Activated CD4-positive, alpha-beta memory T cell treated with anti-CD3 and anti-CD28 coated beads for 36 hours (primary cell): ENCODE results near the gene ASB14. TPM values are rescaled to one million over a fixed set of nuclear protein-coding genes. Genes with fewer than 3 reads are reported as not detected.
A peak's percentile ranks its signal among the peaks of the same experiment; 100 is the strongest.

Experiments used
- CTCF ChIA-PET: fragments of 350-600 bp; sonication (Branson Sonifier 250); formaldehyde crosslinking; loops from one replicate; lab custom pipeline; 2021; ENCODE audit warnings: antibody characterized with exemption, inconsistent platforms; lab: Charles Lee
- POLR2A ChIA-PET: fragments of 350-600 bp; sonication (Branson Sonifier 250); formaldehyde crosslinking; loops from one replicate; lab custom pipeline; 2021; ENCODE audit warnings: antibody characterized with exemption; lab: Charles Lee
- DNase-seq: peaks from one replicate; pipeline ENCODE4 v3.0.0-alpha.2; 2020
- H3K27ac Mint-ChIP-seq: one replicate; pipeline ENCODE4 v1.8.0; 2021; ENCODE audit warnings: mixed read lengths
- H3K27me3 Mint-ChIP-seq: one replicate; pipeline ENCODE4 v1.8.0; 2021; ENCODE audit warnings: mixed read lengths
- H3K36me3 Mint-ChIP-seq: one replicate; pipeline ENCODE4 v1.8.0; 2021; ENCODE audit warnings: mixed read lengths
- H3K4me1 Mint-ChIP-seq: one replicate; pipeline ENCODE4 v1.8.0; 2021; ENCODE audit warnings: low read depth, mixed read lengths
- H3K4me3 Mint-ChIP-seq: one replicate; pipeline ENCODE4 v1.8.0; 2021; ENCODE audit warnings: mild to moderate bottlenecking, mixed read lengths
- H3K9me3 Mint-ChIP-seq: one replicate; pipeline ENCODE4 v1.8.0; 2021; ENCODE audit warnings: mixed read lengths
- intact Hi-C: fragments of 100-400 bp; cut with micrococcal nuclease; formaldehyde crosslinking; loops from one replicate; pipeline ENCODE4 v1.15.1; 2023
- total RNA-seq, 2 experiments: library from RNA; stranded (reverse); gene quantifications; one replicate each; pipeline ENCODE4 v1.2.3, GENCODE V29; 2021

The ASB14 gene
- total RNA-seq, 2 experiments from 2014 or later: not detected

- no peak overlapping the region for H3K27ac Mint-ChIP-seq
- CTCF ChIA-PET: no interaction called here
- H3K9me3 Mint-ChIP-seq: no peaks in the 10 kb centered on the region
- H3K4me3 Mint-ChIP-seq: no peak overlapping the region
- intact Hi-C loops: no loop called here
- POLR2A ChIA-PET: no interaction called here
- no peaks in the 10 kb centered on the region for H3K27me3 Mint-ChIP-seq
- H3K4me1 Mint-ChIP-seq: no peaks in the 10 kb centered on the region
- DNase-seq: no peak
- peaks cover 17% of the 10 kb centered on the region for H3K36me3 Mint-ChIP-seq
These were observed 40.1 kb downstream of the ASB14 start for GRCh38 chr3:57252404-57252803.

- Mint-ChIP-seq H3K4me3 (no peak overlapping the region), H3K27ac (no peak overlapping the region), H3K36me3 (peaks cover 26% of the 10 kb centered on the region), H3K27me3 (no peaks in the 10 kb centered on the region), H3K4me1 (no peaks in the 10 kb centered on the region), H3K9me3 (no peaks in the 10 kb centered on the region)
- intact Hi-C loops: no loop called here
- ChIA-PET CTCF (no interaction called here), POLR2A (interaction anchor here (0.6 kb wide), 1 partner anchor 36 kb away, joined by 3 read pairs; no protein-coding TSS in a partner anchor)
- no peak for DNase-seq
These were observed 47.5 kb downstream of the ASB14 start for GRCh38 chr3:57244946-57245345.

DNA sequence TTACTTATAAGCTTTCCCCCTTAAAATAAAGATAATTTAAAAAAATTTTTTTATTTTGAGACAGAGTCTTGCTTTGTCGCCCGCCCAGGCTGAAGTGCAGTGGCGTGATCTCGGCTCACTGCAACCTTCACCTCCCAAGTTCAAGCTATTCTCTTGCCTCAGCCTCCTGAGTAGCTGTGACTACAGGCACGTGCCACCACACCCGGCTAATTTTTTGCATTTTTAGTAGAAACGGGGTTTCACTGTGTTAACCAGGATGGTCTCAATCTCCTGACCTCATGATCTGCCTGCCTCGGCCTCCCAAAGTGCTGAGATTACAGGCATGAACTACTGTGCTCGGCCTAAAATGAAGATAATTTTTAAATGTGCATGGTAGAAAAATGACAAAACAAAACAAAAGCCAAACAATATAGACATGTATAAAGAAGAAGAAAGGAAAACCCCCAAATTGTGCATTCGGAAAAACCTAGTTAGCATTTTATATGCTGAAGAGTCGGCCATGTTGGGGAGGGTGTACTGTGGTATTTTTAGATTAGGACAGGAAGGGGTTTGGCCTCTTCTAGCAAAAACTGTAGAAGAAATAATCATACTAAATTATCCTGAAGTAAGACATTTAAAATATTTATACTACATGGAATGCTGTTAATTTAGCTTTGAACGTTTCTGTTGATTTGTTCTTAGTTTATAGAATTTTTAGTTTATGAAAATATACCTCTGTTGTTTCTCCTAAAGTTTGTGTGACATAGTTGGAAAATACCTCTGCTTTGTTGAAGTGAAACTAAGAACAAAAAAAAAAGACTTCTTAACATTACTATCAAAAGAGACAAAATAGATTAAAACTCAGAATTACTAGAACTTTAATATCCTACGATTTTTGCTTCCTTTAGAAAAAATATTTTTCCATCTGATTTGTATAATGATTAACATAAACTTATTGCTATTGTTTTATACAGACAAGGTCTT lies 57.6 kb downstream of the ASB14 start:
- intact Hi-C loops: no loop called here
- Mint-ChIP-seq H3K4me3 (no peak overlapping the region), H3K4me1 (peaks cover 9% of the 10 kb centered on the region), H3K27ac (no peak overlapping the region), H3K36me3 (peaks cover 15% of the 10 kb centered on the region), H3K9me3 (no peaks in the 10 kb centered on the region), H3K27me3 (no peaks in the 10 kb centered on the region)
- ChIA-PET POLR2A (no interaction called here), CTCF (interaction anchor here (1.3 kb wide), 1 partner anchor 66 kb away, joined by 4 read pairs; no protein-coding TSS in a partner anchor)
- DNase-seq: no peak

GRCh38 chr3:57233799-57234198 lies 58.7 kb downstream of the ASB14 start:
- POLR2A ChIA-PET: no interaction called here
- Mint-ChIP-seq H3K4me3 (no peak overlapping the region), H3K36me3 (peaks cover 8% of the 10 kb centered on the region), H3K27ac (no peak overlapping the region), H3K9me3 (no peaks in the 10 kb centered on the region), H3K4me1 (peaks cover 19% of the 10 kb centered on the region), H3K27me3 (no peaks in the 10 kb centered on the region)
- intact Hi-C loops: no loop called here
- CTCF ChIA-PET: no interaction called here
- DNase-seq: no peak

DNA sequence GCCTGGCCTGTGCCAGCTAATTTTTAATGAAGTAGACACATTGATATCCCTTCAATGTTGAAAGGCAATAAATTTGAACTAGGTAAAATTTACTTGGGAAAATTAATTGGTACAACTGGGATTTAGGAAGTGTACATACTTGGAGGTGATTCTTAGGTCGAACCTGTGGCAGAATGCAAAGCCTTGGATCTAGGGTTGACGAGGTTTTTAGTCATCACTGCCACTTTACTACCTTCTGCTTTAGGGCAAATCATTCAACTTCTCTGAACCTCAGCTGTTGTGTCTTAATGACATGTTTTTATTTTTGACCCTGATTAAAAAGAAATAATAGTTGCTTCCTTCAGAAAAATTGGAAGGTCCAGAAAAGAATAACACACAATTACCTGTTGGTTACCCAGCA lies 62.5 kb downstream of the ASB14 start:
- POLR2A ChIA-PET: no interaction called here

GRCh38 chr3:57227930-57228751 lies 64.3 kb downstream of the ASB14 start:
- Mint-ChIP-seq H3K36me3 (peaks cover 1% of the 10 kb centered on the region), H3K27me3 (no peaks in the 10 kb centered on the region), H3K9me3 (no peaks in the 10 kb centered on the region), H3K27ac (peak overlapping the region; percentile 75), H3K4me1 (peaks cover 28% of the 10 kb centered on the region), H3K4me3 (peak overlapping the region; percentile 89)
- ChIA-PET CTCF (interaction anchor here (2.0 kb wide), 1 partner anchor 59 kb away, joined by 18 read pairs; no protein-coding TSS in a partner anchor), POLR2A (no interaction called here)
- intact Hi-C loops: loop anchor here (2.0 to 10.0 kb wide), 6 partner anchors 57 to 543 kb away; partner anchors contain the start of genes ARHGEF3, DENND6A, PDE12 and SLMAP
- DNase-seq: peak; percentile 65

More for the DNA sequence above, 62.5 kb downstream of the ASB14 start:
- peaks cover 29% of the 10 kb centered on the region for H3K4me1 Mint-ChIP-seq
- peaks cover 1% of the 10 kb centered on the region for H3K36me3 Mint-ChIP-seq
- H3K4me3 Mint-ChIP-seq: no peak overlapping the region
- CTCF ChIA-PET: no interaction called here
- no peak overlapping the region for H3K27ac Mint-ChIP-seq
- H3K27me3 Mint-ChIP-seq: no peaks in the 10 kb centered on the region
- intact Hi-C loops: no loop called here
- H3K9me3 Mint-ChIP-seq: no peaks in the 10 kb centered on the region
- DNase-seq: no peak

DNA sequence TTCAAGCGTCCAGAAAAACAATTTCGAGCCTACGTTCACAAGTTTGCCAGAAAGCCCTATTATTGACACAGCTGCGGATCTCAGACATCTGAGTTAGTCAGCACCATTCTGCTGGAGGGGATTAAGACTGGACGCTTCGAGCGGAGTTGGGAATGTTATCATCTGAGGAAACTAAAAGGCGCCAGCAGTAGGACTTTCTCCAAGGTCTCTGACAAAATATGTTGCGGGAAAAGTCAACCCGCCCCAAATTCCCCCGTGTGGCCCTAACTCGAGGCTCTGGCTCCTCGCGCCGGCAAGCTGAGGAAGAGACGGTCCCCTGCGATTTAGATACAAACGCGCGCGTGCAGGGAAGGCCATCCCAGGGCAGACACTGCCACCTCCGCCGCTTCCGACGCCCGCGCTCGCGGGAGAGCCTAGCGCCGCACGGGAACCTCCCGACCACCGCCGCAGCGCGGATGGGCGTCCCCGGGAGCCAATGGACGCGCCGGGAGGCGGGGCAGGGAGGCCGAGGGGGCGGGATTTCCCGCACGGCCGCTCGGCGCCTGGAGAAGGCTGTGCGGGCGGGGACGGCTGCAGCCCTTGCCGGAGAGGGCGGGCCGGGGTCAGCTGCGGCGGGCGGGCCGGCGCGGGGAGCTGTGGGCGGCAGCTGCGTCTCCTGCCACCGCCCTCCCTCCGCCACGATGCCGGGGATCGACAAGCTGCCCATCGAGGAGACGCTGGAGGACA lies 65.1 kb downstream of the ASB14 start, which contains the start of gene APPL1:
TSS of gene APPL1 (plus strand) at position 526 of the 726 bp plus-strand sequence. CDS start at position 681, 155 bp downstream.
- intact Hi-C loops: loop anchor here (2.0 to 10.0 kb wide), 5 partner anchors 329 to 543 kb away; partner anchors contain the start of genes ARHGEF3, DENND6A, PDE12 and SLMAP
- ChIA-PET CTCF (interaction anchor here (2.0 kb wide), 1 partner anchor 58 kb away, joined by 18 read pairs; no protein-coding TSS in a partner anchor), POLR2A (no interaction called here)
- peak within 1 kb of the TSS; percentile 75 for H3K27ac Mint-ChIP-seq
- H3K9me3 Mint-ChIP-seq: no peaks in the 10 kb centered on the region
- DNase-seq: peak; percentile 94
- peak within 1 kb of the TSS; percentile 89 for H3K4me3 Mint-ChIP-seq
- H3K27me3 Mint-ChIP-seq: no peaks in the 10 kb centered on the region
- H3K36me3 Mint-ChIP-seq: peaks cover 1% of the 10 kb centered on the region
- peaks cover 28% of the 10 kb centered on the region for H3K4me1 Mint-ChIP-seq

DNA sequence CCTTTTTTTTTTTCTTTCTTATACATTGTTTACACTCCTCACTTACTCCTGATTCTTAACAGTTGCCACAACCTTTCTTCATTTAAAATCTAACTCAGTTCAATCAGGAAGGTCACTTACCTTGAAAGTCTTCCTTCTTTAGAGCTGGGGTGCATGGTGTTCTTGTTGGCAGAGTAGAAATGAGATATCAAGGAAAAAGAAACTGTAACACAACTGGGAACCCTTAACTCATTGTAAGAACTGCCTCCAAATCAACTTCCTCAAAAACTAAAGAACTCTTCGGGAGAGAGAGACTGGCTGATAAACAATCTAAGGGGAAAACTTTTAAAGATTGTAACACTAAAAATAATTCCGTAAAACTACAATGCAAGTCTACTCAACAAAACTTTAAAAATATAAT lies 66.3 kb downstream of the ASB14 start:
- POLR2A ChIA-PET: no interaction called here
- H3K27ac Mint-ChIP-seq: no peak overlapping the region
- DNase-seq: no peak

GRCh38 chr3:57224856-57225255 lies 67.6 kb downstream of the ASB14 start:
- Mint-ChIP-seq H3K27me3 (no peaks in the 10 kb centered on the region), H3K4me1 (peaks cover 22% of the 10 kb centered on the region), H3K4me3 (no peak overlapping the region), H3K9me3 (no peaks in the 10 kb centered on the region), H3K27ac (no peak overlapping the region), H3K36me3 (peaks cover 1% of the 10 kb centered on the region)
- DNase-seq: no peak
- POLR2A ChIA-PET: no interaction called here
- intact Hi-C loops: loop anchor here (5.0 to 10.0 kb wide), 2 partner anchors 423 to 540 kb away; partner anchors contain the start of genes ARHGEF3 and TASOR
- CTCF ChIA-PET: interaction anchor here (1.5 kb wide), 1 partner anchor 54 kb away, joined by 3 read pairs; no protein-coding TSS in a partner anchor

More for the DNA sequence above, 66.3 kb downstream of the ASB14 start:
- H3K4me1 Mint-ChIP-seq: peaks cover 28% of the 10 kb centered on the region
- intact Hi-C loops: loop anchor here (2.0 to 10.0 kb wide), 5 partner anchors 331 to 541 kb away; partner anchors contain the start of genes ARHGEF3, DENND6A, PDE12 and SLMAP
- H3K36me3 Mint-ChIP-seq: peaks cover 1% of the 10 kb centered on the region
- CTCF ChIA-PET: interaction anchor here (0.9 kb wide), 1 partner anchor 56 kb away, joined by 3 read pairs; no protein-coding TSS in a partner anchor
- no peaks in the 10 kb centered on the region for H3K27me3 Mint-ChIP-seq
- no peak overlapping the region for H3K4me3 Mint-ChIP-seq
- no peaks in the 10 kb centered on the region for H3K9me3 Mint-ChIP-seq

GRCh38 chr3:57221883-57222282 lies 70.6 kb downstream of the ASB14 start:
- no peaks in the 10 kb centered on the region for H3K27me3 Mint-ChIP-seq
- peaks cover 4% of the 10 kb centered on the region for H3K4me1 Mint-ChIP-seq
- ChIA-PET POLR2A (no interaction called here), CTCF (no interaction called here)
- no peaks in the 10 kb centered on the region for H3K36me3 Mint-ChIP-seq
- H3K27ac Mint-ChIP-seq: no peak overlapping the region
- intact Hi-C loops: loop anchor here (10.0 kb wide), 1 partner anchor 537 kb away; the partner anchor contains the start of gene TASOR
- H3K9me3 Mint-ChIP-seq: no peaks in the 10 kb centered on the region
- no peak overlapping the region for H3K4me3 Mint-ChIP-seq
- no peak for DNase-seq
